GM18861 (cell line): ENCODE measurements around the gene PIAS1.

Experiments
- ATAC-seq: cut with Tn5 transposase; IDR thresholded peaks from one replicate; pipeline ENCODE4 v1.9.1; 2021; ENCODE audit not compliant: unreplicated experiment

Gene PIAS1

DNA sequence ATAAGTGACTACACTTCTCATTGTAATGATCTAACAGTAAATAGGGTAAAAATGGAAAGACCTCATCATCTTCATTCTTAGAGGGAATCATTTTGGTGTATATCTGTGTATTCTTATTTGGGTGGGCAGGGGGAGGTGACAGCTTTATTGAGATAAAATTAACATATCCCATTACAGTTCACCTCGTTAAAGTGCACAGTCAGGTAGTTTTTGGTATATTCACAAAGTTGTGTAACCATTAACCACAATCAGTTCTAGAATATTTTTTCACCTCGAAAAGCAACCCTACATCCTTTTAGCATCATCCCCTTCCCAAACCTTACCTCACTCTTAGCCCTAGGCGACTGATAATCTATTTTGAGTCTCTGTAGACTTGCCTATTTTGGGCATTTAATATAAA lies 8.1 kb downstream of the PIAS1 start:
- ATAC-seq = no peak

DNA sequence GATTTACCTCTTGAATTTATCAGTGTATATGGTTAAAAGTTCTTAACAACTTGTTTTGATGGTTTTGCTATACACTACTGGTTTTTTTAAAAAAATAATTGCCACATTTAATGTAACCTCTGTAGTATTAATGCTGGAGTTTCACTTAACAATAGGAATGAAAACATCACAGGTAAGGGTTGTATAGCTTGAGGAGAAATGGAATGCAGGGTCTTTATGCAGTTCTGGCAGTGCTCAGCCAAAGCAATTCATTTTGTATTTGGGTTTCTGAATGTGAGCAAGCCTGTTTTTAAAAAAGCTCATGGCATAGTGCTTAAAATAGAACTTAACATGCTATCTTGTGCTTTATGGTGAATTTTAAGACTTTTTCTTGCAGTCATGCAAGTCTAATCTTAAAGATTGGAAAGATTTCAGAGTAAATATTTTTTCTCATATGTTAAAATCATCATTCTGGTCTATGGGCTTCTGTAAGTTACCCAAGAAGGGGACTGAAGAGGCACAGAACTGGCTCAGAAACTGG lies 8.9 kb downstream of the PIAS1 start:
- ATAC-seq = no peak

DNA sequence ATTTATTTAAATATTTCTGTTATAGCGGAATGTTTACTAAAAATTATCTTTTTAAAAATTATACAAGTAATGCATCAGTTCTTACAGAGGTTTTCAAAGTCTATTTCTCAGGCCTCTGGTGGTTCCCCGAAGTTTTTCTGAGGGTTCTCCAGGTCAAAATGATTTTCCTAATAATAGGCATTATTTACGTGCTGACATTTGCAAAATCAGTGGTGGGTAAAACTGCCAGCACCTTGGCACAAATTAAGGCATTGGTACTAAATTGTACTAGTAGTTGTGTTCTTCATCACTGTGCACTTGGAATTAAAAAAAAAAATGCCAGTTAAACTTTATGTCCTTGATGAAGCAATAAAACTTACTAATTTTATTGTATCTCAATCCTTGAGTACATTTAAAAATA lies 9.5 kb downstream of the PIAS1 start:
- ATAC-seq = no peak

DNA sequence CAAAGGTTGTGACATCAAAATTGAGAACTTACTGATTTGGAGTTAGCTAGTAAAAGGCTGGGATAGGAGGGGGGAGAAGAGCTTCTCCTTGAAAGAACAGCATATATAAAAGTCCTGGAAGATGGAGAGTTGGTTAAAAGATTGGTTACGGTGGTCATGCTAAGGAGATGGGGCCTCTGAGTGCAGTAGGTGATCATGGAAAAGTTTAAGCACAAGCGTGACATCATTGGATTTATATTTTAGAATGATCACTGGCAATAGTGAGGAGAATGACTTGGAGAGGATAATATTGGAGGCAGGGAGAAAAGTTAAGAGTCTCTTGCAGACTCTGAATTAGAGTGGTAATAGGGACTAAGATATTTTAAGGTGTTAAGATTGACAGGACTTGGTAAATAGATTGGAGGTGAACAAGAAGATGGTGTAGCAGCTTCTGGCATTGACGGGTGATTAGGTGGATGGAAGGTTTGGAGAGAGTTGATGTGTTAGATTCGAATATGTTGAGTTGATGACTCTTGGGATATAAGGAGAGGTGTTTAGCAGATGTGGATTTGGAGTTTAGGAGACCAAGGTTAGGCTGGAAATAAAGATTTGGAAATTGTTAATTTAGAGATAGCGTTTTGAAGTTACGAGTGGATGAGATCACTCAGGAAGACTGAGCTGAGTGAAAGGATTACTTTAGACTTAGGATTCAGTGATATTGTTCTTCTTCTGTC lies 19.6 kb downstream of the PIAS1 start:
- ATAC-seq = no peak

DNA sequence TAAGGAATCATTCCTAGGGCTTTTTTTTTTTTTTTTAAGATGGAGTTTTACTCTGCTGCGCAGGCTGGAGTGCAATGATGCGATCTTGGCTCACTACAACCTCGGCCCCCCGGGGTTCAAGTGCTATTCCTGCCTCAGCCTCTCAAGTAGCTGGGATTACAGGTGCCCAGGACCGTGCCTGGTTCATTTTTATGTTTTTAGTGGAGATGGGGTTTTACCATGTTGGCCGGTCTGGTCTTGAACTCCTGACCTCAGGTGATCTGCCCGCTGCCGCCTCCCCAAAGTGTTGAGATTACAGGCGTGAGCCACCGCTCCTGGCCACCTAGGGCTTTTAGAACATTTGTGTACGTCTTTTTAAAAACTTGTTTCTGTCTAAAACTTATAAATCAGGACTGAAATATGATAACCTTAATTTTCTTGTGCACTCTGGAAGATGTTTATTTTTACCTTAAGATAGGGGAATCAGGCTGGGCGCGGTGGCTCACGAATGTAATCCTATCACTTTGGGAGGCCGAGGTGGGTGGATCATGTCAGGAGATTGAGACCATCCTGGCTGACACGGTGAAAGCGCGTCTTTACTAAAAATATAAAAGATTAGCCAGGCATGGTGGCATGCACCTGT lies 21.8 kb downstream of the PIAS1 start:
- ATAC-seq = no peak

DNA sequence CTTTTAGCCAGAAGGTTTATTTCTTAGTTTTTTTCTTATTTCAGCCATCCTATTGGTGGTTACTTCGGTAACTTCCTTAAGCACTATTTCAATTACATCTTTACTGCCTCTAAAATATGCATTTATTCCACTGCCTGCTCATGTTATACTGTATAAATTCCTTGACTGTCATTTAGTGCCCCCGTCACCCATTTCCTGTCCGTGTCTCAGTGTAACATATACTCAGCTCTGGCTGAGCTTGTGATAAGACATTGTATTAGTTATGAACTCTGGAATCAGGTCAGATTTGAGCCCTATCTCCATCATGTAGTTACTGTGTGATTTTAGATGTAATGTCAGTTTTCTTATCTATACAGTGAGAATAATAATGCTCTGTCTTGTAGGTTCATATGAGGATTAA lies 24.2 kb downstream of the PIAS1 start:
- no peak for ATAC-seq

DNA sequence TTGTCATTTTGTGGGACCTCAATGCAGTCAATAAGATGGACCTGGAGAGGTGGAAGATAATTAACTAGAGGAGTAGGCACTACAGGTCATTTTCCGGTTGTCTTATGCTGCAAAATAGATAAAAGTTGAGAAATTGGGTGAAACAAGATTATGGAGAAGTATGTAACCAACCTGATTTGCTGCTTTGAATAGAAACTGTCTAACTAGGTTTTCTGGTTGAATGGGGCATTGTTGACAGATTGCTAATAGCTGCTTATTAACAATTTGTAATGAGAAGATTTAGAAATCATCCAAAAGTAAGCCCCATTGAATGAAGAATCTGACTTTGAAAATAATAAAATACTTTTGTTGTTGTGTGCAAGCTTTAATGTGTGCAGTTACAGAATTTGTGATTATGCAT lies 26.2 kb downstream of the PIAS1 start:
- ATAC-seq = no peak

DNA sequence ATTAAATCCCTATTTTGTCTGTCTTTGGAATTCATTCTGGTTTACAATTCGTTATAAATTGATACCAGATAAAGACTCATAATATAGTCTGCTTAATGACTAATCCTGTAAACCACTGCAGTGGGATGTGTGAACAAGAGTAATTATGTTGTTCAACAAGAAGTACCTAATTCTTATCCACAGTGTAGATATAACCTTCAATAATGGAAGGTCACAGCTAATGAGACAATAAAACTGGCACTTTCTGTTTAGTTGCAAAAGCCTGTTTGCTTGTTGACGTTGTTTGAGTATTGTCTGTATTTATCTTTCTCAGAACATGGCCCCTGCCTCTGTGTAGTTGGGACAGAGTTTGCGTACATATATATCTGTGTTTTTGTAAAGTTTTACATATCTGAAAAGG lies 26.7 kb downstream of the PIAS1 start:
- no peak for ATAC-seq

DNA sequence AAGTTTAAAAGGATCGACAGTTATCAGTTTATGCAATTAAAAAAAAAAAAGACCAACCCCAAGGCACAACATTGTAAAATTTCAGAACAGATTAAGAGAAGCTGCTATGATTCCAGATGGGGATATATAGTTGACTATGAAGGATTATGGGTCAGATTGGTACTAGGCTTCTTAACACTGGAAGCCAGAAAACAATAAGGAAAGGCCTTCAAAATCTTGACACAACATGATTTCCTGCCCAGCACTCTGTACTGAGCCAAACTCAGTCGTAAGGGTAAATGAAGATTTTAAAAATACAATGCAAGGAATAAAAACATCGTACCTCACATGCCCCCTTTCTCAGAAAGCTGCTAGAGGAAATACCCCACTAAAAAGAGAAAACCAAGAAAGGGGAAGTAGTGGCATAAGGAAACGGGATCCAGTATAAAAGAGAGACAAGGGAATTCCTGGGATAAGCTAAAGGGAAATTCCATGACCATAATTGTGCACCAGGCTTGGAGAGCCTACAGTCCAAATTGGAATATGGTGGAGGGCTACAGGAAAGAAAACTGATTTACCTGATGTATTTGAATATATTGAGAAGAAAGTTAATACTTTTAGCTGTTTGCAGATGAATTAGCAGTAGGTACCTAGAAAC lies 27.9 kb downstream of the PIAS1 start:
- no peak for ATAC-seq

DNA sequence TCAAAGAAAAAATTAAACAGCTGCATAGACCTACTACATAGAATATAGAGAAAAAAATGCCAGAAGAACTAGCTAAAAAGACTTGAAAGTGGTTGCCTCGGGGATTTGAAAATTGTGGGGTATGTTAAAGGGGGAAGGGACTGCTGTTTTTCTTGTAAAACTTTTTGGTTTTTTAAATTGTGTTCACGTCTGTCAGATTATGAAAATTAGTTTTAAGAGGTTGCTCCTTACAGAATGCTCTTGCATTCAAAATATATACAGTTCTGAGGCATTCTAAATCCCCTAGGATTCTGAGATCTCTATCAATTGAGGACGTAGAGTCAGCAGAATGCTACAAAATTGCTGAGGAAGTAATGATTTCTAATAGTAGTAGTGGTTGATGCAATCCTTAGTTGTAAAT lies 28.6 kb downstream of the PIAS1 start:
- no peak for ATAC-seq

DNA sequence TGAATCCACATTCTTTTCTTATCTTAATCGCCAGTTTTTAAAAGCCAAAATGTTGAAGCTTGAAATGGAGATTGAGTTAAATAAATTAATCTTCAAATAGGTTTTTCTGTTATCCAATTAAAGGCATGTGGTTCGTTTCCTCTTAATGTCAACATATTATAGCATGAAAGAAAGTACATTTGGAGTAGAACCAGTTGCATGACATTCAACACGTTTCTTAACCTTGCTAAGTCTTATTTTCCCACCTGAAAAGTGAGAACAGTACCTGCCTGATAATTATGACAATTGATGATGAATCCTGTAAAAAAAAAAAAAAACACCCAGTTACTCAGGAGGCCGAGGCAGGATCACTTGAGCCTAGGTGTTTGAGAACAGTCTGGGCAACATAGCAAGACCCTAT lies 29.3 kb downstream of the PIAS1 start:
- no peak for ATAC-seq

DNA sequence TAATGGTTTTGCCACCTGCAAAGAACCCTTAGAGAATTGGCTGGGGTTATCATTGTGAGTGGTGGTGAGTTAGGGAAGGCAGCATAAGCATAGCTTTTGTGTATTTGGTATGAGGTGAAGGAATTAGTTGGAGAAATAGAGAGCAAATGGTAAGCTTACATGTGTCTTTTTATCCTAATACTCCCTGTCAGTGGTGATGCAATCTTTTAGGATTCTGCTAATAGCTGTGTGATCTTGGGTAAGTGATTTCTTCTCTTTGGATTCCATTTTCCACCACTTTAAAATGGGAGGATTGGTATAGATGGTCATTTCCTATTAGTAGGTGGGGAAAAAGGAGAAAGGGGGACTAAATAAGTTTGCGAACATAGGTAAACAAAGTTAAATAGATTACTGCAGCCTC lies 30.9 kb downstream of the PIAS1 start:
- ATAC-seq = no peak

DNA sequence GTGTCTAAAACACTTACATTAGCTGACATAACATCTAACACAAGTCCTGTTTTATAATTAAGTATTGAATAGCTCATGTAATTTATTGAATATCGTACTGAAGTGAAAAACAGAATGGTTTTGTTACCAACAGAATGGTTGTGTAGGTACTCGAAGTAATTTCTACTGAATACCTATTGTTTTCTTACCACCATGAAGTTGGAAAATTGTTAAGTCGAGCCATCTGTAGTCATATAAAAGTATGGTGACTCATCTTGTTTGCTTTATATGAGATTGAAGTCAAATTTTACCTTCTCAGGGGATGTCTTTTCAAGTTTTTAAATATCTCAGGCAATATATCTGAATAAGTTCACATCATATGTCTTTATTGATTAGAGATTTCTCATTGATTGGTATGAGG lies 37.6 kb downstream of the PIAS1 start:
- no peak for ATAC-seq

DNA sequence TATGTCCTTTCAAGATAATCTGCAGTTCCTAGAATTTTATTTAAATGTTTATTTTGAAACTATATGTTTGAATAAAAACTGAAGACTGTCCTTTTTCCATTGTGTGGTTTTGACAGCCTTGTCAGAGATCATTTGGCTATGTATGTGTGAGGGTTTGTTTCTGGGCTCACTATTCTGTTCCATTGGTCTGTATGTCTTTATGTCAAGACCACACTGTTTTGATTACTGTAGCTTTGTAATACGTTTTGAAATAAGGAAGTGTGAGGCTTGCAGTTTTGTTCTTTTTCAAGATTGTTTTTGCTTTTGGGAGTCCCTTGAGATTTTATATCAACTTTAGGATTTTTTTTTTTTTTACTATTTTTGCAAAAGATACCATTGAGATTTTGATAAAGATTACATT lies 42.0 kb downstream of the PIAS1 start:
- no peak for ATAC-seq

DNA sequence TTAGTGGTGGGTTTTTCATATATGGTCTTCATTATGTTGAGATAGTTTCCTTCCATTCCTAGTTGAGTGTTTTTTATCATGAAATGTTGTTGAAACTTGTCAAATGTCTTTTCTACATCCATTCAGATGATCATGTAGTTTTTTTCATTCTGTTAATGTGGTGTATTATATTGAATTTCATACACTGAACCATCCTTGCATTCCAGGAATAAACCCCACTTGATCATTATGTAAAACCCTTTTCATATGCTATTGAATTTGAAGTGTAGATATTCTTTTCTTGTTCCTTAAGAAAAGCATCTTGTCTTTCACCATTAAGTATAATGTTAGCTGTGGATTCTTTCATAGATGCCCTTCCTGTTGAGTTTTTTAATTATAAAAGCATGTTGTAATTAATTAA lies 42.9 kb downstream of the PIAS1 start:
- no peak for ATAC-seq

DNA sequence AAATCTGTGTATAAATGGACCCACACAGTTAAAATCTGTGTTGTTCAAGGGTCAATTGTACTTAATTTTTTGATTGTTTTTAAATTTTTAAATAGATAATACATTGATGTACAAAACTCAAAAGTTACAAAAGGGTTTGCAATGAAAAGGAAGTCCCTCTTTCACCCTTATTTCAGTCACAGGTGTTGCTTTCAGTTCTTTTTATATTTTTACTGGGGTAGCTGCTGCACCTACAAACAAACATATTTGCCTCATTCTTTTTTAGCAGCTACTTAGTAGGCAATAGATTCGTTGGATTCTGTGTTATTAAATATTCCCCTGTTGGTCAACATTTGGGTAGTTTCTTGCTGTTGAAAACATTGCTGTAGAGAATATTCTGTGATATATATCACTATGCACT lies 44.4 kb downstream of the PIAS1 start:
- no peak for ATAC-seq

DNA sequence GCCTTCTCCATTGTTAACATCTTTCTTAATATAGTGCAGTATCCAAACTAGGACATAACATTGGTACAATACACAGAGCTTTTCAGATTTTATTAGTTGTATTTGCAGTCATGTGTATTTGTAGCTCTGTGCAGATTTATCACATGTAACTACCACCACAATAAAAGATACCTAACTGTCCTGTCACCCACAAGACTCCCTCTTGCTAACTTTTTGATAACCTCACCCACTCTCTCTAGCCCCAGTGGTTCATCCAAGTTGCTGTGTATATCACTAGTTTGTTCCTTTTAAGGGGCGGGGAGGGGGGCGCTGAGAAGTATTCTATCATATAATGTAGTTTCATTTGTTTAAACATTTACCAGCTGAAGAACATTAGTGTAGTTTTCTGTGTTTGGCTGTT lies 46.1 kb downstream of the PIAS1 start:
- ATAC-seq = no peak

DNA sequence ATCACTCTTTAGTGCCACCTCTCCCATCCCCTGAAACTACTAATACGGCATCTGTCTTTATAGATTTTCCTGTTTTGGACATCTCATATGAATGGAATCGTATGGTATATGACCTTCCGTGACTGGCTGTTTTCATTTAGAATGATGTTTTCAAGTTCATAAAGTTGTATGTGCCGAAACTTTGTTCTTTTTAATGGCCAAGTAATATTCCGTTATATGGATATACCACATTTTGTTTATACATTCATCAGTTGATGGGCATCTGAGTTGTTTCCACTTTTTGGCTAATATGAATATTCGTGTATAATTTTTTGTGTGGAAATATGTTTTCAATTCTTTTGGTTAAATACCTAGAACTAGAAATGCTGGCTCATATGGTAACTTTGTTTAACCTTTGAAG lies 49.5 kb downstream of the PIAS1 start:
- ATAC-seq = no peak

DNA sequence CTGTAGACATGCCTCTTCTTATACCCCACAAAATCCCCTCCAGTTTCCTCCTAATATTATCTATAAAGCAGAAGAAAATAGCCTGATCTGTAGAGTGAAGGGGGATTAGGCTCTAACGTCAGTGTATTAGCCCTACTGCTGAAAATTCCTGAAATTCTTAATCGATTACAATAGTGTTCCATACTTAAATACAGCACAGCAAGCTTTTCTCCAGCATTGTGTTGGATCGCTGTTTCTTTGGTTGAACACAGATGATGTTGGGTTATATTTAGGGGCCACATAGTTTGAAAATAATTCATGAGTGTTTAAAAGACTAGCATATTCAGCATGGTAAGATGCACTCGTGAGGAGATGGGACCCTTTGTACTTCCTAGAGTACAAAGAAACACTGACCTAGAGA lies 52.5 kb downstream of the PIAS1 start:
- ATAC-seq = no peak

DNA sequence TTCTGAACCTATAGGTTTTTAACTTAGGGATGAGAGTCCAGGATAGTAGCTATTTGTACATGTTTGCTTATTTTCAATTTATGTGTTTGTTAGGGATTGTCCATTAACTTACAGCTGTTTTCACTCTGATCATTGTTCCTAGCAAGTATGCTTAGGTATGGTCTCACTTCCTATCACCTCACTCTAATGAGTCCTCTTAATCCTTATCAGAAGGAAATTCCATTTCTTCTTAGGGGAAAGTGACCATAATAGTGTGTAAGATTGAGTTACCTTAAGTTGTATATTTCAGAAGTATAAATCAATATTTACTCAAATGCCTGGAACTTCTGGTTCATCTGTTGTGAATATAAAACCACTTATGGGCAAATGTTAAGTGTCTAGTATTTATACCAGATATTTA lies 53.0 kb downstream of the PIAS1 start:
- no peak for ATAC-seq

DNA sequence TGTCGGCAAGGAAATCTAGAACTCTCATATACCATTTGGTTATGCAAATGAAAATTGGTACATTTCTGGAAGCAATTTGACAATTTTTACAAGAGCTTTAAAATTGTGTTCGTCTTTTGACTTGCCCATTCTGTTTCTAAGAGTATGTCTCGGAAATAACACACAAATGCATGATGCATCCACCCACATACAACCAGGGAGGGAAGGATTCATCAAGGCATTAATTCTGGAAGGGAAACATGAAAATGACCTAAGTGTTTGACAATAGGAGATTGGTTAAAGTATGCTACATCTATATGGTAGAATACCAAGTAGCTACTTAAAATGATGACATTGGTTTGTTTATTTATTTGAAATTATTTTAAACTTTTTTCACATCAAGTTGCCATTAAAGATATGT lies 58.6 kb downstream of the PIAS1 start:
- ATAC-seq = no peak

DNA sequence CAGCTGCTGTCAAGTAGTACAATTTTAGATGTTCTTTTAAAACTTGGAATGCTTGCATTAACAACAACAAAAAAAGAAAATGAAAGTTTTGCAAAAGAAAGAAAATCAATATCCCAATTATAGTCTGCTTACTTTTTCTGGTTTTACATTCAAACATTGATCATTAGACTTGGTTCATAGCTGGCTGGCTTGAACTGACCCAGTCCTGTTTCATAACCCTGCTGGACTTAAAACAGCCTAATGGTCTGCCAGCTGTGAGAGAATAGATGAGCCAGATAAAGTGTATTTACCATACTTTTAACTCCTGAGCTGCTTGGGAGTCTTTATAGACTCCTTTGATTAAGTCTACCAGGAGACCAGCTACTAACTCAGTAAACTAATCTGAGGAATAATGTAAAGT lies 59.2 kb downstream of the PIAS1 start:
- ATAC-seq = no peak
